H9 (cell line): ENCODE results near the gene PTGER3. TPM values are rescaled to one million over a fixed set of nuclear protein-coding genes. Genes with fewer than 3 reads are reported as not detected.

ENCODE experiments used
- DNase-seq: peaks from one replicate; pipeline ENCODE4 v3.0.0-alpha.2; 2017
- H2AFZ ChIP-seq: one replicate; pipeline ENCODE4 v1.6.1; 2013; ENCODE audit warnings: mild to moderate bottlenecking, low read length, control low read depth, moderate library complexity
- H2AK5ac ChIP-seq: 2 replicates; pipeline ENCODE4 v1.6.1; 2013; ENCODE audit warnings: low read length, control low read depth, mixed read lengths; ENCODE audit not compliant: insufficient read length
- H2BK120ac ChIP-seq: one replicate; pipeline ENCODE4 v1.6.1; 2013; ENCODE audit warnings: low read depth, mild to moderate bottlenecking, low read length, control low read depth, inconsistent platforms; ENCODE audit not compliant: poor library complexity, severe bottlenecking
- H2BK12ac ChIP-seq: 2 replicates; pipeline ENCODE4 v1.6.1; 2013; ENCODE audit warnings: low read length, control low read depth, mixed read lengths, low read depth; ENCODE audit not compliant: insufficient read length
- H2BK15ac ChIP-seq: 2 replicates; pipeline ENCODE4 v1.6.1; 2013; ENCODE audit warnings: low read depth, low read length, control low read depth
- H2BK20ac ChIP-seq: one replicate; pipeline ENCODE4 v1.6.1; 2013; ENCODE audit warnings: low read depth, mild to moderate bottlenecking, low read length, control low read depth, inconsistent platforms; ENCODE audit not compliant: poor library complexity, severe bottlenecking
- H2BK5ac ChIP-seq: 2 replicates; pipeline ENCODE4 v1.6.1; 2013; ENCODE audit warnings: low read length, control low read depth, mixed read lengths; ENCODE audit not compliant: insufficient read length
- H3K14ac ChIP-seq: 2 replicates; pipeline ENCODE4 v1.6.1; 2013; ENCODE audit warnings: low read length, control low read depth; ENCODE audit not compliant: insufficient read depth
- H3K18ac ChIP-seq: 2 replicates; pipeline ENCODE4 v1.6.1; 2013; ENCODE audit warnings: low read depth, mild to moderate bottlenecking, mixed read lengths, low read length, control low read depth; ENCODE audit not compliant: insufficient read length
- H3K23ac ChIP-seq: 2 replicates; pipeline ENCODE4 v1.6.1; 2013; ENCODE audit warnings: low read length, control low read depth, mixed read lengths, low read depth; ENCODE audit not compliant: insufficient read length
- H3K23me2 ChIP-seq: 2 replicates; pipeline ENCODE4 v1.6.1; 2013; ENCODE audit warnings: low read depth, mild to moderate bottlenecking, mixed read lengths, low read length, control low read depth; ENCODE audit not compliant: insufficient read length, poor library complexity, severe bottlenecking
- H3K27ac ChIP-seq: 2 replicates; pipeline ENCODE4 v1.5.1; 2013; ENCODE audit warnings: low read length, control low read depth, mixed read lengths, low read depth; ENCODE audit not compliant: insufficient read length
- H3K27me3 ChIP-seq: 2 replicates; pipeline ENCODE4 v1.6.1; 2013; ENCODE audit warnings: low read length, control low read depth, inconsistent platforms; ENCODE audit not compliant: insufficient read depth
- H3K4ac ChIP-seq: 2 replicates; pipeline ENCODE4 v1.6.1; 2013; ENCODE audit warnings: low read depth, mild to moderate bottlenecking, control low read depth, inconsistent platforms, low read length, moderate library complexity
- H3K4me1 ChIP-seq: 2 replicates; pipeline ENCODE4 v1.6.1; 2013; ENCODE audit warnings: low read length, control low read depth, inconsistent platforms; ENCODE audit not compliant: insufficient read depth
- H3K4me2 ChIP-seq: 2 replicates; pipeline ENCODE4 v1.6.1; 2013; ENCODE audit warnings: low read length, control low read depth, mixed read lengths; ENCODE audit not compliant: insufficient read length, insufficient read depth
- H3K56ac ChIP-seq: 2 replicates; pipeline ENCODE4 v1.6.1; 2013; ENCODE audit warnings: low read depth, mild to moderate bottlenecking, mixed read lengths, low read length, control low read depth; ENCODE audit not compliant: insufficient read length
- H3K79me1 ChIP-seq: 2 replicates; pipeline ENCODE4 v1.6.1; 2013; ENCODE audit warnings: low read depth, mild to moderate bottlenecking, moderate library complexity, low read length, control low read depth, inconsistent platforms; ENCODE audit not compliant: insufficient read depth, poor library complexity, severe bottlenecking
- H3K79me2 ChIP-seq: 2 replicates; pipeline ENCODE4 v1.6.1; 2013; ENCODE audit warnings: low read length, control low read depth, inconsistent platforms; ENCODE audit not compliant: insufficient read depth
- H3K9ac ChIP-seq: 2 replicates; pipeline ENCODE4 v1.6.1; 2013; ENCODE audit warnings: low read length, control low read depth, mixed read lengths; ENCODE audit not compliant: insufficient read length; ENCODE audit errors: extremely low read depth
- H3K9me3 ChIP-seq: one replicate; pipeline ENCODE4 v1.6.1; 2013; ENCODE audit warnings: low read depth, low read length, inconsistent platforms; ENCODE audit not compliant: control insufficient read depth
- H3T11ph ChIP-seq: one replicate; pipeline ENCODE4 v1.6.1; 2013; ENCODE audit warnings: mild to moderate bottlenecking, low read length, control low read depth, inconsistent platforms
- H4K20me1 ChIP-seq: one replicate; pipeline ENCODE4 v1.6.1; 2013; ENCODE audit not compliant: control insufficient read depth, insufficient read length, insufficient read depth
- H4K5ac ChIP-seq: 2 replicates; pipeline ENCODE4 v1.6.1; 2013; ENCODE audit warnings: low read depth, mild to moderate bottlenecking, mixed read lengths, low read length, control low read depth; ENCODE audit not compliant: insufficient read length
- H4K8ac ChIP-seq: replicated peaks from 2 replicates; pipeline ENCODE4 v1.6.1; 2013; ENCODE audit warnings: low read length, control low read depth, mixed read lengths, low read depth; ENCODE audit not compliant: insufficient read length
- H4K91ac ChIP-seq: 2 replicates; pipeline ENCODE4 v1.6.1; 2013; ENCODE audit warnings: low read depth, mild to moderate bottlenecking, moderate library complexity, mixed read lengths, low read length, control low read depth; ENCODE audit not compliant: insufficient read length
- H3K27ac Mint-ChIP-seq, 3 experiments: 2 replicates in 2 of 3; 3 replicates in 1 of 3; pipeline ENCODE4 v1.8.0; 2020 to 2021; ENCODE audit warnings: mixed read lengths in 3 of 3, mild to moderate bottlenecking in 1 of 3, moderate library complexity in 1 of 3
- H3K27me3 Mint-ChIP-seq: 2 replicates; pipeline ENCODE4 v1.8.0; 2021; ENCODE audit warnings: low read depth, mild to moderate bottlenecking, moderate library complexity, mixed read lengths
- H3K36me3 Mint-ChIP-seq, 3 experiments: 2 replicates in 2 of 3; 3 replicates in 1 of 3; pipeline ENCODE4 v1.8.0; 2020 to 2021; ENCODE audit warnings: low read depth in 3 of 3, mixed read lengths in 3 of 3; ENCODE audit not compliant: insufficient read depth in 1 of 3
- H3K4me1 Mint-ChIP-seq, 2 experiments: 2 replicates each; pipeline ENCODE4 v1.8.0; 2020; ENCODE audit warnings: mixed read lengths in 2 of 2
- H3K4me3 Mint-ChIP-seq, 2 experiments: 2 replicates in 1 of 2; 3 replicates in 1 of 2; pipeline ENCODE4 v1.8.0; 2020 to 2021; ENCODE audit warnings: mild to moderate bottlenecking in 2 of 2, mixed read lengths in 2 of 2, moderate library complexity in 1 of 2
- H3K9me3 Mint-ChIP-seq, 2 experiments: 2 replicates in 1 of 2; 3 replicates in 1 of 2; pipeline ENCODE4 v1.8.0; 2020; ENCODE audit warnings: mild to moderate bottlenecking in 2 of 2, mixed read lengths in 2 of 2, moderate library complexity in 1 of 2
- CTCF ChIP-seq: fragments of 200-600 bp; sonication (generic); conservative IDR thresholded peaks from 3 replicates; pipeline ENCODE4 v1.8.0; 2021; ENCODE audit warnings: antibody characterized with exemption, mild to moderate bottlenecking
- WGBS: extraction: QIAGEN DNeasy Blood & Tissue Kit; methylation state at CpG from one replicate; pipeline ENCODE4 v1.1.7; 2013; ENCODE audit warnings: missing lambda C conversion rate, low lambda C conversion rate, mixed read lengths; ENCODE audit not compliant: insufficient read length; ENCODE audit errors: extremely low coverage; 5-methylcytosine and 5-hydroxymethylcytosine counted together
- total RNA-seq: library from RNA; stranded (reverse); gene quantifications from 2 replicates; pipeline ENCODE4 v1.2.1, GENCODE V29; 2021

PTGER3 gene
- total RNA-seq, 1 experiment from 2014 or later = 0.26 TPM

GRCh38 chr1:71049951-71050598 lies 2.5 kb upstream of the PTGER3 start:
- Mint-ChIP-seq H3K36me3 (peaks cover 0 to 3% (median 0%) of the 10 kb centered on the region in 3 experiments; a peak in 1 of 7 replicates), H3K4me1 (peaks cover 4 to 5% of the 10 kb centered on the region in 2 experiments; a peak in 3 of 4 replicates), H3K27me3 (peaks cover 47% of the 10 kb centered on the region), H3K4me3 (no peak overlapping the region), H3K27ac (no peak overlapping the region), H3K9me3 (no peaks in the 10 kb centered on the region; a peak in 1 of 5 replicates)
- no peak overlapping the region for H4K5ac ChIP-seq
- WGBS = no CpG with 5 or more reads among the region's 1 CpG
- no peak overlapping the region for H3K23ac ChIP-seq
- no peaks in the 10 kb centered on the region for H3K79me1 ChIP-seq
- no peak overlapping the region for H3K4me2 ChIP-seq
- H3K4me1 ChIP-seq = 0 out of 2 replicates have a peak, but pooled peaks cover 2% of the 10 kb centered on the region
- H3K23me2 ChIP-seq = peaks cover 9% of the 10 kb centered on the region
- H3K9me3 ChIP-seq = no peaks in the 10 kb centered on the region
- H3K27me3 ChIP-seq = peaks cover 10% of the 10 kb centered on the region; the same call in 1 of the 2 replicates
- H3K9ac ChIP-seq = no peak overlapping the region
- H4K91ac ChIP-seq = no peak overlapping the region
- no peak overlapping the region for H3K18ac ChIP-seq
- no peak overlapping the region for H2BK20ac ChIP-seq
- no peak overlapping the region for H2AFZ ChIP-seq
- TF ChIP-seq CTCF = peak; percentile 83
- DNase-seq = no peak
- H2BK15ac ChIP-seq = no peak overlapping the region
- H3T11ph ChIP-seq = no peak overlapping the region
- H2AK5ac ChIP-seq = no peak overlapping the region
- H4K20me1 ChIP-seq = no peaks in the 10 kb centered on the region
- no peak overlapping the region for H3K27ac ChIP-seq
- H2BK5ac ChIP-seq = no peak overlapping the region
- H2BK12ac ChIP-seq = no peak overlapping the region
- no peak overlapping the region for H3K14ac ChIP-seq
- no peak overlapping the region for H3K4ac ChIP-seq
- H3K79me2 ChIP-seq = no peaks in the 10 kb centered on the region
- H2BK120ac ChIP-seq = no peak overlapping the region
- no peak overlapping the region for H3K56ac ChIP-seq
- no peak overlapping the region for H4K8ac ChIP-seq
